Nephron progenitor cell (in vitro differentiated cells): ENCODE measurements around the gene HSBP1L1.
A peak's percentile ranks its signal among the peaks of the same experiment; 100 is the strongest.

Experiments used
- DNase-seq: peaks from one replicate; pipeline ENCODE4 v3.0.0; 2021
- H3K27ac Mint-ChIP-seq: 2 replicates; pipeline ENCODE4 v1.8.0; 2021; ENCODE audit warnings: mild to moderate bottlenecking, moderate library complexity, mixed read lengths
- H3K27me3 Mint-ChIP-seq: 2 replicates; pipeline ENCODE4 v1.8.0; 2021; ENCODE audit warnings: mild to moderate bottlenecking, low read depth, mixed read lengths; ENCODE audit not compliant: poor library complexity
- H3K36me3 Mint-ChIP-seq: 2 replicates; pipeline ENCODE4 v1.8.0; 2021; ENCODE audit warnings: low read depth, mixed read lengths
- H3K4me1 Mint-ChIP-seq: 2 replicates; pipeline ENCODE4 v1.8.0; 2021; ENCODE audit warnings: mixed read lengths
- H3K4me3 Mint-ChIP-seq: 2 replicates; pipeline ENCODE4 v1.8.0; 2021; ENCODE audit warnings: mild to moderate bottlenecking, moderate library complexity, mixed read lengths
- H3K9me3 Mint-ChIP-seq: 2 replicates; pipeline ENCODE4 v1.8.0; 2021; ENCODE audit warnings: mild to moderate bottlenecking, moderate library complexity, mixed read lengths
- CTCF ChIP-seq: fragments of 200-600 bp; sonication (generic); IDR thresholded peaks from 2 replicates; pipeline ENCODE4 v1.5.0; 2021; ENCODE audit warnings: antibody characterized with exemption

Gene HSBP1L1

DNA sequence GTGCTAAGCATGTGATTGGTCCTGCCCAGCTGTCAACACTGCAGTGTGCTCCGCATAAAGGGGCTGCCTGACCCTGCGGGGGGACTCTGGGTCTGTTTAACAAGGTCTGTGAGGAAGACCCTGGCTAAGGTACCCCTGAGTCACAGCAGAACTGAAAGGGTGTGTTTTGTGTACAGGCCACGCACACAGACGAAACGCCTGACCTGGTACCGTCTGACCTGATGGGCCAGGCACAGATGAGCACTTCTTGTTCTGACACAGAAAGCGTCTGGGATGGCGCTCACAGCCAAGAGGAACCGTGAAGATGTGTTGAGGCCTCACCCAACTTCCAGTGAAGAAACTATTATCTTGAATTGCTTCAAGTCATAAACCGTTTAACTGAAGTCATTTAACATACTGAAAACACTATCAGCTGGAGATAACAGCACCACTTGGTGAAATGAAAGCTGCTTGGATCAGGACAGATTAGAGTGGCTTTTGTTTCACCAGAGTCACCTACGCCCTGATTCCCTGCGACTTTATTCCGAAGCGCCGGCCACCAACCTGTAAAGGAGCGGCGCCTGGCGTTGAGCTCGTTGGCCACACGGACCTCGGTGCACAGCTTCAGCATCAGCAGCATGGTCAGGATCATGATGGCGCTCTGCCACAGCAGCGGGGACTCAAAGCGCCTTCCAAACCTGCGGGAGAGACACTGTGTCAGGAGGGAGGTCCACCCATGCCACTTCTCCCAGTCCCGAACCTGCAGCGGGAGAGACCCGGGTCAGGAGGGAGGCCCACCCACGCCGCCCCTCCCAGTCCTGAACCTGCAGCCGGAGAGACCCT is 21.4 kb upstream of the HSBP1L1 start:
- H3K4me1 Mint-ChIP-seq = peaks cover 30% of the 10 kb centered on the region
- peaks cover 3% of the 10 kb centered on the region for H3K9me3 Mint-ChIP-seq
- no peak for TF ChIP-seq CTCF
- H3K4me3 Mint-ChIP-seq = no peak overlapping the region
- no peak for DNase-seq
- H3K27ac Mint-ChIP-seq = no peak overlapping the region
- H3K27me3 Mint-ChIP-seq = peaks cover 5% of the 10 kb centered on the region
- peaks cover 32% of the 10 kb centered on the region for H3K36me3 Mint-ChIP-seq

DNA sequence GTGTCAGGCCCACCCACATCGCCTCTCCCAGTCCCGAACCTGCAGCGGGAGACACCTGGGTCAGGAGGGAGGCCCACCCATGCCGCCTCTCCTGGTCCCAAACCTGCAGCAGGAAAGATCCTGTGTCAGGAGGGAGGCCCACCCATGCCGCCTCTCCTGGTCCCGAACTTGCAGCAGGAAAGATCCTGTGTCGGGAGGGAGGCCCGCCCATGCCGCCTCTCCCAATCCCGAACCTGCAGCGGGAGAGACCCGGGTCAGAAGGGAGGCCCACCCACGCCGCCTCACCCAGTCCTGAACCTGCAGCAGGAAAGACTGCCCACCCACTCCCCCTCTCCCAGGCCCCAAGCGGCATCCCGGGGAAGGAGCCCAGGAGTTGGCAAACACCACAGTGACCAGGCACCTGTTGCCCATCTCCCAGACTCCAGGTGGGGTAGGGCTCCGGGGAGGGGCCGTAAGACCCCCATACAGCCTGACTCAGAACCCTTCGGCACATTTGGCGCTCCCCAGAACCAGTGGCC is 20.8 kb upstream of the HSBP1L1 start:
- Mint-ChIP-seq H3K4me3 (no peak overlapping the region), H3K27ac (no peak overlapping the region), H3K36me3 (peaks cover 34% of the 10 kb centered on the region), H3K9me3 (no peaks in the 10 kb centered on the region), H3K27me3 (peaks cover 5% of the 10 kb centered on the region), H3K4me1 (peaks cover 37% of the 10 kb centered on the region)
- no peak for DNase-seq
- TF ChIP-seq CTCF = no peak

GRCh38 chr18:79944126-79944731 is 20.2 kb upstream of the HSBP1L1 start:
- H3K4me1 Mint-ChIP-seq = peaks cover 42% of the 10 kb centered on the region
- H3K27me3 Mint-ChIP-seq = peaks cover 5% of the 10 kb centered on the region
- TF ChIP-seq CTCF = no peak
- DNase-seq = no peak
- peaks cover 31% of the 10 kb centered on the region for H3K36me3 Mint-ChIP-seq
- no peaks in the 10 kb centered on the region for H3K9me3 Mint-ChIP-seq
- peak overlapping the region; percentile 32 for H3K27ac Mint-ChIP-seq
- peak overlapping the region; percentile 38 for H3K4me3 Mint-ChIP-seq

DNA sequence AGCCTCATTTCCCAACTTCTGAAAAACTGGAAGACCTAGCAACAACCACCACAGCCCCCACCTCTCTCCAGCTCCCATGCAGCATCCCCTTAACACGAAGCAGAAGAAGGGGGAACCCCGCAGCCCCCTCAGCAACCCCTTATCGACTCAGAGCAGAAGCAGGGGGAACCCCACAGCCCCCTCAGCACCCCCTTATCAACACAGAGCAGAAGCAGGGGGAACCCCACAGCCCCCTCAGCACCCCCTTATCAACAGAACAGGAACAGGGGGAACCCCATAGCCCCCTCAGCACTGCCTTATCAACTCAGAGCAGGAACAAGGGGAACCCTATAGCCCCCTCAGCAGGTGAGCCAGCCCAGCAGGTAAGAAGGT is 19.7 kb upstream of the HSBP1L1 start:
- H3K27me3 Mint-ChIP-seq = peaks cover 10% of the 10 kb centered on the region
- H3K4me1 Mint-ChIP-seq = peaks cover 46% of the 10 kb centered on the region
- no peak for TF ChIP-seq CTCF
- H3K4me3 Mint-ChIP-seq = peak overlapping the region; percentile 38
- peak overlapping the region; percentile 32 for H3K27ac Mint-ChIP-seq
- H3K9me3 Mint-ChIP-seq = no peaks in the 10 kb centered on the region
- DNase-seq = no peak
- peaks cover 26% of the 10 kb centered on the region for H3K36me3 Mint-ChIP-seq

- Mint-ChIP-seq H3K27ac (peak overlapping the region; percentile 94), H3K4me1 (peaks cover 52% of the 10 kb centered on the region), H3K36me3 (peaks cover 20% of the 10 kb centered on the region), H3K27me3 (peaks cover 14% of the 10 kb centered on the region), H3K4me3 (no peak overlapping the region), H3K9me3 (no peaks in the 10 kb centered on the region)
- no peak for TF ChIP-seq CTCF
- DNase-seq = no peak
These were observed 19.1 kb upstream of the HSBP1L1 start for GRCh38 chr18:79945118-79946042.
